HEK293T (cell line): Measurements from ENCODE around the gene LRMDA.

Experiments
- CTCF ChIA-PET: fragments of 350-600 bp; formaldehyde crosslinking; extraction: SDS; loops from one replicate; lab custom pipeline; 2021; ENCODE audit warnings: antibody characterized with exemption, inconsistent platforms; lab: Yijun Ruan, JAX
- POLR2A ChIA-PET: fragments of 350-600 bp; formaldehyde crosslinking; extraction: SDS; loops from one replicate; lab custom pipeline; 2020; ENCODE audit warnings: antibody characterized with exemption, inconsistent platforms; lab: Yijun Ruan, JAX
- DNase-seq: peaks from one replicate; pipeline ENCODE4 v3.0.0; 2012; ENCODE audit warnings: mixed read lengths; ENCODE audit errors: extremely low spot score
- ARNT ChIP-seq: fragments of 450-650 bp; IDR thresholded peaks from 2 replicates; pipeline ENCODE4 v1.6.1; 2017; ENCODE audit warnings: mild to moderate bottlenecking
- BHLHE40 ChIP-seq: fragments of 450-650 bp; IDR thresholded peaks from 2 replicates; pipeline ENCODE4 v1.6.1; 2016; ENCODE audit warnings: mild to moderate bottlenecking, moderate library complexity, borderline replicate concordance
- CTBP1 ChIP-seq: fragments of 450-650 bp; IDR thresholded peaks from 2 replicates; pipeline ENCODE4 v1.6.1; 2016; ENCODE audit warnings: borderline replicate concordance
- ELF4 ChIP-seq: fragments of 450-650 bp; IDR thresholded peaks from 2 replicates; pipeline ENCODE4 v1.6.1; 2017; ENCODE audit warnings: antibody characterized with exemption
- FOXA1 ChIP-seq: fragments of 450-650 bp; IDR thresholded peaks from 2 replicates; pipeline ENCODE4 v1.6.1; 2016; ENCODE audit warnings: mild to moderate bottlenecking
- FOXK2 ChIP-seq: fragments of 450-650 bp; IDR thresholded peaks from 2 replicates; pipeline ENCODE4 v1.6.1; 2016; ENCODE audit warnings: mild to moderate bottlenecking
- FOXM1 ChIP-seq: fragments of 450-650 bp; IDR thresholded peaks from 2 replicates; pipeline ENCODE4 v1.6.1; 2017; ENCODE audit warnings: mild to moderate bottlenecking, borderline replicate concordance
- HDGF ChIP-seq: fragments of 450-650 bp; IDR thresholded peaks from 2 replicates; pipeline ENCODE4 v1.6.1; 2017; ENCODE audit warnings: antibody characterized with exemption, borderline replicate concordance
- L3MBTL2 ChIP-seq: fragments of 450-650 bp; conservative IDR thresholded peaks from 2 replicates; pipeline ENCODE4 v1.6.1; 2016; ENCODE audit warnings: mild to moderate bottlenecking
- LEF1 ChIP-seq: fragments of 450-650 bp; IDR thresholded peaks from 2 replicates; pipeline ENCODE4 v1.6.1; 2017; ENCODE audit warnings: mild to moderate bottlenecking, borderline replicate concordance
- NFRKB ChIP-seq: fragments of 450-650 bp; IDR thresholded peaks from 2 replicates; pipeline ENCODE4 v1.6.1; 2016; ENCODE audit warnings: mild to moderate bottlenecking, moderate library complexity
- PKNOX1 ChIP-seq: fragments of 450-650 bp; IDR thresholded peaks from 2 replicates; pipeline ENCODE4 v1.6.1; 2016
- SP1 ChIP-seq: fragments of 450-650 bp; IDR thresholded peaks from 2 replicates; pipeline ENCODE4 v1.6.1; 2017
- SUZ12 ChIP-seq: fragments of 450-650 bp; IDR thresholded peaks from 2 replicates; pipeline ENCODE4 v1.6.1; 2016; ENCODE audit warnings: mild to moderate bottlenecking
- TARDBP ChIP-seq: fragments of 450-650 bp; IDR thresholded peaks from 2 replicates; pipeline ENCODE4 v1.6.1; 2016
- ZNF384 ChIP-seq: fragments of 450-650 bp; IDR thresholded peaks from 2 replicates; pipeline ENCODE4 v1.6.1; 2016

LRMDA gene

DNA sequence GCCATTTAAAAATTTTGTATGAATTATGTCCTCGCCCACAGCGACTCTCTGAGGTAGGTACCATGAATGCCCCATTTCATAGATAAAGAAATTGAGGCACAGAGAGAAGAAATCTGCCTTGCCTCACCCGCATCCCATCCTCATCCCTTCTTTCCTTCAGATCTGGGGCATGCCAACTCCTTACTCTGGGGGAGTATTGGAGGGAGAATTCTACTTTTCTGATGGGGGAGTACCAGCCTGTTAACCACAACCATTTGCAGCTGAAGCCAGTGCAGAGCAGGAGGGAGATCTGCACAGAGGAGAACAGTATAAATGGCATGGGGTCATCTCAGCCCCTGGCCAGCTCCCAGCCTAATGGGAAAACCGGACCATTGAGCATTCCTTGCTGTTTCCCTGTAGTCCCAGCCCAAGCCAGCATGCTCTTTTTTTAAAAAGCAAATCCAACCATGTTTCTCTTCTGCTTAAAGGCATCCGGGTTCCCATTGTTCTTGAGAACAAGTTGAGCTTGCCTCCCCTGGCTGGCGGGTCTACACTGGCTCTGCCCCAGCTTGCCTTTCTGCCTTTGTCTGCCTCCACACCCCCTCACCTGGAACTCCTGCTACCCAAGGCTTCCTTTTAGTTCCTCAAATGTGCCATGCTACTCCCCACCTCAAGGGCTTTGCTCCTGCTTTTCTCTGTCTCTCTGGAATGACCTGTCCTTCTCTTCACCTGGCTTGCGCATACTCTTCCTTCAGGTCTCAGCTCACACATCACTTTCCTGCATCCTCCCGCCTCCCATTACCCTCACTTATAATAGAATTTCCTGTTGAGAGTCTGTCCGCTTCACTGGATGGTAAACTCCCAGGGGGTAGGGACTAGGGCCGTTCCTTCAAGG, 21.1 kb upstream of the LRMDA start:
- CTCF ChIA-PET, result no interaction called here
- DNase-seq, result no peak
- POLR2A ChIA-PET, result interaction anchor here (0.5 to 1.6 kb wide), 13 partner anchors 8 to 238 kb away, joined by 3 to 10 read pairs (median 3); partner anchors contain the start of gene ZNF503
- TF ChIP-seq ELF4 (no peak), BHLHE40 (no peak), FOXK2 (no peak), L3MBTL2 (no peak), FOXA1 (no peak)

DNA sequence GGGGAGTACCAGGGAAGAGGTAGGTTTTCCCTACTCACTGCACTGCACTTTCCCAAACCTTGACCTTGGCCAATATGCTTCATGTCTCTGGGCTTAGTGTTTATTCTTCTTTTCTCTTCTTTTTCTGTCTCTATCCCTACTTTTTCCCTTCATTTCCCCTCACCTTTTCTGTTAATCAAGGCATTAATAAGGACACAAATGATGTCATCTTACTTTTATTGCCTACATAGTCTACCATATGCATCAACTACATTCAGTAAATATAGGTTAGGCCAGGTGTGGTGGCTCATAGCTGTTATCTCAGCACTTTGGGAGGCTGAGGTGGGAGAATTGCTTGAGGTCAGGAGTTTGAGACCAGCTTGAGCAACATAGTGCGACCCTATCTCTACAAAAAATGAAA, 16.9 kb upstream of the LRMDA start:
- ChIA-PET CTCF (no interaction called here), POLR2A (interaction anchor here (1.0 kb wide), 1 partner anchor 84 kb away, joined by 3 read pairs; no protein-coding TSS in a partner anchor)
- TF ChIP-seq CTBP1 (0 out of 2 replicates have a peak, but pooled peaks have one; percentile 25), FOXM1 (no peak)

GRCh38 chr10:75417522-75417927, 13.9 kb upstream of the LRMDA start:
- ChIA-PET POLR2A (interaction anchor here (1.0 kb wide), 1 partner anchor 16 kb away, joined by 3 read pairs; the partner anchor contains the start of gene ZNF503), CTCF (interaction anchor here (1.3 kb wide), 1 partner anchor 11 kb away, joined by 3 read pairs; no protein-coding TSS in a partner anchor)
- TF ChIP-seq SUZ12, result no peak
- TF ChIP-seq FOXM1, result no peak
- TF ChIP-seq TARDBP, result no peak
- no peak for TF ChIP-seq FOXK2
- TF ChIP-seq ELF4, result no peak
- no peak for TF ChIP-seq SP1
- no peak for DNase-seq

More for the DNA sequence above, 16.9 kb upstream of the LRMDA start:
- DNase-seq, result no peak

GRCh38 chr10:75418293-75418692, 13.1 kb upstream of the LRMDA start:
- POLR2A ChIA-PET, result no interaction called here

GRCh38 chr10:75418712-75419111, 12.7 kb upstream of the LRMDA start:
- TF ChIP-seq SP1 (no peak), PKNOX1 (no peak), ELF4 (no peak), LEF1 (no peak), SUZ12 (no peak), HDGF (no peak), BHLHE40 (no peak), L3MBTL2 (no peak), CTBP1 (no peak), NFRKB (no peak), ZNF384 (no peak), FOXM1 (no peak), FOXK2 (no peak)
- ChIA-PET POLR2A (no interaction called here), CTCF (no interaction called here)
- no peak for DNase-seq

More at GRCh38 chr10:75418293-75418692, 13.1 kb upstream of the LRMDA start:
- CTCF ChIA-PET, result no interaction called here
- no peak for DNase-seq
- TF ChIP-seq NFRKB, result no peak
- TF ChIP-seq HDGF, result no peak
- TF ChIP-seq CTBP1, result no peak
- no peak for TF ChIP-seq SUZ12
- TF ChIP-seq FOXK2, result no peak
- no peak for TF ChIP-seq FOXA1
- no peak for TF ChIP-seq ARNT
- TF ChIP-seq FOXM1, result no peak
- no peak for TF ChIP-seq BHLHE40
- TF ChIP-seq PKNOX1, result no peak
- TF ChIP-seq L3MBTL2, result no peak
- TF ChIP-seq ZNF384, result no peak
- no peak for TF ChIP-seq ELF4
- TF ChIP-seq LEF1, result no peak

- no peak for TF ChIP-seq ELF4
- ChIA-PET POLR2A (interaction anchor here (1.2 kb wide), 3 partner anchors 10 to 19 kb away, joined by 3 to 4 read pairs (median 3); no protein-coding TSS in a partner anchor), CTCF (no interaction called here)
- DNase-seq, result no peak
Measured at GRCh38 chr10:75422913-75423312, 8.5 kb upstream of the LRMDA start.

- POLR2A ChIA-PET, result interaction anchor here (0.7 kb wide), 1 partner anchor 23 kb away, joined by 4 read pairs; the partner anchor contains the start of gene ZNF503
- DNase-seq, result no peak
- CTCF ChIA-PET, result no interaction called here
- TF ChIP-seq FOXM1, result no peak
- no peak for TF ChIP-seq HDGF
- TF ChIP-seq TARDBP, result no peak
- TF ChIP-seq NFRKB, result no peak
- TF ChIP-seq SUZ12, result no peak
- TF ChIP-seq BHLHE40, result no peak
- no peak for TF ChIP-seq PKNOX1
- no peak for TF ChIP-seq LEF1
- TF ChIP-seq L3MBTL2, result no peak
- no peak for TF ChIP-seq CTBP1
- no peak for TF ChIP-seq FOXA1
- TF ChIP-seq FOXK2, result no peak
- no peak for TF ChIP-seq ZNF384
- no peak for TF ChIP-seq ELF4
- no peak for TF ChIP-seq SP1
- no peak for TF ChIP-seq ARNT
Measured at GRCh38 chr10:75424571-75424970, 6.9 kb upstream of the LRMDA start.
